Body of pancreas (tissue), 4 donors: Measurements from ENCODE around the gene CDKN2B-AS1. TPM values are rescaled to one million over a fixed set of nuclear protein-coding genes. Genes with fewer than 3 reads are reported as not detected.

Source experiments
- ATAC-seq: fragments of 150-250 bp; one replicate; pipeline ENCODE4 v1.9.1; 2016
- DNase-seq, 4 donors: peaks; one replicate each; pipeline ENCODE4 v3.0.0-alpha.2; 2019
- H3K27ac ChIP-seq, 4 donors: fragments of 200-600 bp; sonication (generic); 1 replicate in 3 of 4; 2 replicates in 1 of 4; pipeline versions ENCODE4 v1.5.1 to v1.6.1; 2016 to 2019; ENCODE audit warnings: mild to moderate bottlenecking in 1 of 4, mixed read lengths in 1 of 4, moderate library complexity in 1 of 4
- H3K27me3 ChIP-seq, 2 donors: fragments of 200-600 bp; sonication (generic); one replicate each; pipeline ENCODE4 v1.6.0; 2016; ENCODE audit warnings: mild to moderate bottlenecking in 1 of 2
- H3K36me3 ChIP-seq, 2 donors: fragments of 200-600 bp; sonication (generic); replicated peaks in 1 of 2; 2 replicates each; pipeline ENCODE4 v1.5.1; 2016; ENCODE audit warnings: low read depth in 2 of 2; ENCODE audit not compliant: insufficient read depth in 1 of 2
- H3K4me1 ChIP-seq: fragments of 200-600 bp; sonication (generic); one replicate; pipeline ENCODE4 v1.6.0; 2016
- H3K4me3 ChIP-seq, 2 donors: fragments of 200-600 bp; sonication (generic); 1 replicate in 1 of 2; 2 replicates in 1 of 2; pipeline ENCODE4 v1.5.1; 2016 to 2019
- H3K9me3 ChIP-seq, 3 donors: fragments of 200-600 bp; sonication (generic); 1 replicate in 2 of 3; 2 replicates in 1 of 3; pipeline ENCODE4 v1.5.1; 2016
- POLR2A ChIP-seq, 3 donors: fragments of 450-650 bp; IDR thresholded peaks; one replicate each; pipeline ENCODE4 v1.6.1; 2016; ENCODE audit warnings: antibody characterized with exemption in 3 of 3, mild to moderate bottlenecking in 2 of 3
- WGBS, 2 donors: methylation state at CpG; one replicate each; pipeline ENCODE4 v1.1.5; 2017; 5-methylcytosine and 5-hydroxymethylcytosine counted together
- intact Hi-C: fragments of 100-400 bp; cut with DNase I; formaldehyde crosslinking; loops from one replicate; pipeline ENCODE4 v1.15.1; 2023
- total RNA-seq, 2 donors: library from RNA; depleted of rRNA; stranded (reverse); fragments of >200 nt; gene quantifications; one replicate each; pipeline ENCODE4 v1.1.0, GENCODE V29; 2016
- TF ChIP-seq, protein P1 (sequence below), 7 experiments: fragments of 450-650 bp in 4 of 7; fragments of 200-600 bp in 3 of 7; sonication (generic) in 3 of 7; IDR thresholded peaks; one replicate each; pipeline ENCODE4 v1.5.1; 2016 to 2019; ENCODE audit warnings: antibody characterized with exemption in 7 of 7

CDKN2B-AS1 gene
- total RNA-seq, 2 donors from 2014 or later, result 0.26 TPM; not detected in 1

DNA sequence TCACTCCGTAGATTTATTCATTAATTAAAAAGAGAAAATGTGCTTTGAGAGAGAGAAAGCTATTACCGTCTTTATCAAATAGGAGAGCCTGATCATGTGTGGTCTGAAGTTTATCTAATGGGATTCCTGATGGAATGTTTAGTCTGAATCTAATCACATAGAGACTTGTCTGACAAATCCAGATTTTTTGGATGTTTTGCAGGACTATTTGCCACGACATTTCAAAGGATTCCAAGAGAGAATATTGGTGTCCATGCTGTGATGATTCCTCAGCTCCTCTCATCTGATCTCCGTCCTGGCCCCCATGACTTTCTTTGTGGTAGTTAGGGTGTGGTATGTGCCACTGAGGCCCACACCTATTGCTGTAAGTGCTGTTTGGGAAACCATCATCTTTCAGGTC is 34.6 kb downstream of the CDKN2B-AS1 start:
- DNase-seq, result no peak
- TF ChIP-seq, protein P1, sequence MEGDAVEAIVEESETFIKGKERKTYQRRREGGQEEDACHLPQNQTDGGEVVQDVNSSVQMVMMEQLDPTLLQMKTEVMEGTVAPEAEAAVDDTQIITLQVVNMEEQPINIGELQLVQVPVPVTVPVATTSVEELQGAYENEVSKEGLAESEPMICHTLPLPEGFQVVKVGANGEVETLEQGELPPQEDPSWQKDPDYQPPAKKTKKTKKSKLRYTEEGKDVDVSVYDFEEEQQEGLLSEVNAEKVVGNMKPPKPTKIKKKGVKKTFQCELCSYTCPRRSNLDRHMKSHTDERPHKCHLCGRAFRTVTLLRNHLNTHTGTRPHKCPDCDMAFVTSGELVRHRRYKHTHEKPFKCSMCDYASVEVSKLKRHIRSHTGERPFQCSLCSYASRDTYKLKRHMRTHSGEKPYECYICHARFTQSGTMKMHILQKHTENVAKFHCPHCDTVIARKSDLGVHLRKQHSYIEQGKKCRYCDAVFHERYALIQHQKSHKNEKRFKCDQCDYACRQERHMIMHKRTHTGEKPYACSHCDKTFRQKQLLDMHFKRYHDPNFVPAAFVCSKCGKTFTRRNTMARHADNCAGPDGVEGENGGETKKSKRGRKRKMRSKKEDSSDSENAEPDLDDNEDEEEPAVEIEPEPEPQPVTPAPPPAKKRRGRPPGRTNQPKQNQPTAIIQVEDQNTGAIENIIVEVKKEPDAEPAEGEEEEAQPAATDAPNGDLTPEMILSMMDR (IDR thresholded peaks at IDR 0.05), result no peak
- no peak for TF ChIP-seq POLR2A (IDR thresholded peaks at IDR 0.05)
- Histone ChIP-seq H3K4me1 (peaks cover 10% of the 10 kb centered on the region), H3K27ac (no peak overlapping the region), H3K9me3 (no peaks in the 10 kb centered on the region), H3K4me3 (no peak overlapping the region), H3K36me3 (no peaks in the 10 kb centered on the region), H3K27me3 (no peaks in the 10 kb centered on the region)
- no peak for ATAC-seq
- 73 to 89% methylated on average over 4 of the region's 4 CpGs for WGBS, 2 donors
- intact Hi-C loops, result loop anchor here (10.0 kb wide), 1 partner anchor 206 kb away; no protein-coding TSS in a partner anchor

DNA sequence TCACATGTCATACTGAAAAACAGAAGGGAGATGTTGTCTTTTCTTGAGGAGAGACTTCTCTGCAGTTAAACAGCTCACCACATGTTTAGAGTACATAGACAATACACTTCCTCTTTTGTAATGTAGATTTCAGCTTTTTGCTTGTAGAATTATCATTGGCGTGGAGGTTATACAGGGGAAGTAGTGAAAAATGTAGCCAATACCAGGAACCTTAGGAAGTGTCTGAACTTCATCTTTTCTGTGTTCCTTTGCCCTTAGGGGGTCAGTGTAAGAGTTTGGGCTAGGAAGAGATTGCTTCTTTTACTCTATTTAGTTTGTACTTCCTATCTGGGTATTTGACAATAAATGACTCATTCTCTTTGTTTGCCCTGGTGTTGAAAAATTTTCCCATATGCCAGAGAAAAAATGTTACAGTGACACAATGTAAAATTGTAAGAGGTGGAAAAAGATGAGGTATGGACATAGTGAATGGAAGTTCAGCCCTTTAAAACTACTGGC is 35.6 kb downstream of the CDKN2B-AS1 start:
- Histone ChIP-seq H3K4me3 (no peak overlapping the region), H3K27me3 (no peaks in the 10 kb centered on the region), H3K27ac (peak overlapping the region in 1 of 4 donors; percentile 46), H3K4me1 (peaks cover 10% of the 10 kb centered on the region), H3K9me3 (no peaks in the 10 kb centered on the region), H3K36me3 (no peaks in the 10 kb centered on the region)
- intact Hi-C loops, result no loop called here
- DNase-seq (no peak), ATAC-seq (peak; percentile 88)
- WGBS, 2 donors, result 36 to 54% methylated on average over 1 of the region's 1 CpG
- TF ChIP-seq, protein P1 (IDR thresholded peaks at IDR 0.05), result no peak
- no peak for TF ChIP-seq POLR2A (IDR thresholded peaks at IDR 0.05)

DNA sequence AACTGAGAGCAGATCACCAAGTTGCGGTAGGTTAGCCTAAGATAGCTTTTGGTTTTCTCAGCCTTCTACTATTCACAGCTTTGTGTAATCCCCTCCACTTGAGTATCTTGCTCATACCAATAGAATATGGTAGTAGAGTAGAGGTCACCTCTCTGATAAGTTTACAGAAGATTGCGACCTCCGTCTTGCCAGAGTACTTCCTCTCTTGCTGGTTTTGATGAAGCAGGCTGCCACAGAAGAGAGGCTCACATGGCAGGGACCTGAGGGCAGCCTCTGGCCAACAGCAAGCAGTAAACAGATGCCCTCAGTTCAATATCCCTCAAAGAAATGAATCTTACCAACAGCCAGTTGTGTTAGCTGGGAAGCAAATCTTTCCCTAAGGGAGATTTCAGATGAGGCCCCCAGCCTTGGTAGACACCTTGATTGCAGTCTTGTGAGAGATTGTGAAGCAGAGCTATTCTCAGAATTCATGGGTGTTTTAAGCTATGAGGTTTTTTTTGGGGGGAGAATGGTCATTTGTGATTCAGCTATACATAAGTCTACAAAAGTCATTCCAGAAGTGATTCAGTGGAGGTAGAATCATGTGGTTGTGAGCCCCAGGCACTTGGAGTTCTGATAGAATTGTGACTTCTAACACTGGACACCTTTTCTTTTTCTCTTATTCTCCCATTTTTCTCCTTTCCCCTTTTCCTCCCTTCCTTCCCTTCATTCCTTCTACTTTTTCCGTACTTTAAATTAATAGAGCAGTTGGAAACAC is 37.2 kb downstream of the CDKN2B-AS1 start:
- Histone ChIP-seq H3K27ac (no peak overlapping the region), H3K9me3 (no peaks in the 10 kb centered on the region), H3K4me3 (no peak overlapping the region), H3K4me1 (peaks cover 10% of the 10 kb centered on the region), H3K36me3 (no peaks in the 10 kb centered on the region), H3K27me3 (no peaks in the 10 kb centered on the region)
- no peak for ATAC-seq
- intact Hi-C loops, result no loop called here
- TF ChIP-seq, protein P1 (IDR thresholded peaks at IDR 0.05), result no peak
- no peak for TF ChIP-seq POLR2A (IDR thresholded peaks at IDR 0.05)
- DNase-seq, result no peak
- 76 to 89% methylated on average over 4 of the region's 4 CpGs for WGBS, 2 donors

DNA sequence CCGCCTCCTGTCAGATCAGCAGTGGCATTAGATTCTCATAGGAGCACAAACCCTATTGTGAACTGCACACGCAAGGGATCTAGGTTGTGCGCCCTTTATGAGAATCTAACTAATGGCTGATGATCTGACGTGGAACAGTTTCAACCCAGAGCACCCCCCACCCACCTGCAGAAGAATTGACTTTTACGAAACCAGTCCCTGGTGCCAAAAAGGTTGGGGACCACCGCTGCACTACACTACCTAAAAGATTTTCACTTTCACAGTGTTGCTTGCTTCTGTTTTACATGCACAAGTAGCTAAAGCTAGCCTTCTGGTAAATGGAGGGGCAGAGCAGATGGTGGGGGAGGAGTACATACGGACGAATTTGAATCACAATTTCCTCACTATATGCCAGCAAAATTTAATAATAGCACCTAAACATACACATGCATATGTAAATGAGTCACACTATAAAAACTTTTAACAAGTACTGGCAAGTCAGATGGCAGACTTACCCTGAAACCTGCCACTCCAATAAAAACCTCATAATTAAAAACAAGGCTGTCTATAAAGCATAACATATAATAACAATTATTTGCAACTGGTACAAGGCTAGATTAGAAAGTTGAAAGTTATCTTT is 38.5 kb downstream of the CDKN2B-AS1 start:
- ATAC-seq (no peak), DNase-seq (no peak)
- H3K36me3 ChIP-seq, result no peaks in the 10 kb centered on the region
- H3K9me3 ChIP-seq, result no peaks in the 10 kb centered on the region
- TF ChIP-seq, protein P1 (IDR thresholded peaks at IDR 0.05), result no peak
- TF ChIP-seq POLR2A (IDR thresholded peaks at IDR 0.05), result no peak
- intact Hi-C loops, result no loop called here
- no peaks in the 10 kb centered on the region for H3K27me3 ChIP-seq
- peaks cover 18% of the 10 kb centered on the region for H3K4me1 ChIP-seq
- 71 to 86% methylated on average over 8 of the region's 8 CpGs for WGBS, 2 donors
- no peak overlapping the region for H3K4me3 ChIP-seq
- no peak overlapping the region for H3K27ac ChIP-seq
